PFSK-1 (cell line): ENCODE results near the gene ADAMTS1.

ENCODE experiments used
- FOXP2 ChIP-seq: optimal IDR thresholded peaks from 2 replicates; pipeline ENCODE3; 2011; ENCODE audit warnings: borderline replicate concordance, control low read depth, inconsistent platforms; ENCODE audit not compliant: insufficient read depth; ENCODE audit errors: extremely low read length, extremely low read depth
- POLR2AphosphoS5 ChIP-seq: IDR thresholded peaks from 2 replicates; pipeline ENCODE4 v1.6.1; 2012; ENCODE audit warnings: low read depth, mild to moderate bottlenecking, control low read depth, low read length, moderate library complexity
- SIN3A ChIP-seq: IDR thresholded peaks from 2 replicates; pipeline ENCODE4 v1.6.1; 2012; ENCODE audit warnings: mild to moderate bottlenecking, low read length, moderate library complexity, borderline replicate concordance; ENCODE audit not compliant: insufficient read depth
- TAF1 ChIP-seq: IDR thresholded peaks from 2 replicates; pipeline ENCODE4 v1.6.1; 2012; ENCODE audit warnings: low read length, control low read depth, borderline replicate concordance; ENCODE audit not compliant: insufficient read depth
- TF ChIP-seq, protein P1 (sequence below), 2 experiments: IDR thresholded peaks; 2 replicates each; pipeline versions ENCODE4 v1.6.1 to v1.8.0; 2011 to 2012; ENCODE audit warnings: low read depth in 2 of 2, low read length in 2 of 2, control low read depth in 1 of 2, inconsistent platforms in 1 of 2, mild to moderate bottlenecking in 1 of 2, moderate library complexity in 1 of 2; ENCODE audit not compliant: insufficient read depth in 1 of 2

ADAMTS1 gene

DNA sequence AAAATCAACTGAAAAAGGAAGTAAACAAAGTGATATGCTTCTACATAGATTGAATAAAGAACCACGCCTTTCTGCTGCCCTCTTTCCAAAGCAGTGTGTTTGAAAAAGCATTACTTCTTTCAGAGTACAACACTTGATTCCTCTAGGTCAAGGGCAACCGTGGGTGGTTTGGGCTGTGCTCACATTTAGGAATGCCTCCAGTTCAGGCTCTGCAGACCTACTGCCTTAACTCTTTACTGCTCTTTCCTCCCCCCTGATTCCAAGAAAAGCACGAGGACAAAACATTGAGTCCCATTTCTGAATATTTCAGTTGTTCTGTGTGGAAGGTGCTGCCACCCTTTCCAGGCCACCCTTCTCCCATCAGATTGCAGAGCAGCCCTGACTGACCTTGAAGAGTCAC, 45.2 kb downstream of the ADAMTS1 start:
- TF ChIP-seq, protein P1, sequence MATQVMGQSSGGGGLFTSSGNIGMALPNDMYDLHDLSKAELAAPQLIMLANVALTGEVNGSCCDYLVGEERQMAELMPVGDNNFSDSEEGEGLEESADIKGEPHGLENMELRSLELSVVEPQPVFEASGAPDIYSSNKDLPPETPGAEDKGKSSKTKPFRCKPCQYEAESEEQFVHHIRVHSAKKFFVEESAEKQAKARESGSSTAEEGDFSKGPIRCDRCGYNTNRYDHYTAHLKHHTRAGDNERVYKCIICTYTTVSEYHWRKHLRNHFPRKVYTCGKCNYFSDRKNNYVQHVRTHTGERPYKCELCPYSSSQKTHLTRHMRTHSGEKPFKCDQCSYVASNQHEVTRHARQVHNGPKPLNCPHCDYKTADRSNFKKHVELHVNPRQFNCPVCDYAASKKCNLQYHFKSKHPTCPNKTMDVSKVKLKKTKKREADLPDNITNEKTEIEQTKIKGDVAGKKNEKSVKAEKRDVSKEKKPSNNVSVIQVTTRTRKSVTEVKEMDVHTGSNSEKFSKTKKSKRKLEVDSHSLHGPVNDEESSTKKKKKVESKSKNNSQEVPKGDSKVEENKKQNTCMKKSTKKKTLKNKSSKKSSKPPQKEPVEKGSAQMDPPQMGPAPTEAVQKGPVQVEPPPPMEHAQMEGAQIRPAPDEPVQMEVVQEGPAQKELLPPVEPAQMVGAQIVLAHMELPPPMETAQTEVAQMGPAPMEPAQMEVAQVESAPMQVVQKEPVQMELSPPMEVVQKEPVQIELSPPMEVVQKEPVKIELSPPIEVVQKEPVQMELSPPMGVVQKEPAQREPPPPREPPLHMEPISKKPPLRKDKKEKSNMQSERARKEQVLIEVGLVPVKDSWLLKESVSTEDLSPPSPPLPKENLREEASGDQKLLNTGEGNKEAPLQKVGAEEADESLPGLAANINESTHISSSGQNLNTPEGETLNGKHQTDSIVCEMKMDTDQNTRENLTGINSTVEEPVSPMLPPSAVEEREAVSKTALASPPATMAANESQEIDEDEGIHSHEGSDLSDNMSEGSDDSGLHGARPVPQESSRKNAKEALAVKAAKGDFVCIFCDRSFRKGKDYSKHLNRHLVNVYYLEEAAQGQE (IDR thresholded peaks at IDR 0.05; ENCODE audit: insufficient read depth in 1 of 2, low read depth in 2 of 2, low read length in 2 of 2), result no peak
- TF ChIP-seq FOXP2 (no peak), SIN3A (no peak), TAF1 (no peak), POLR2AphosphoS5 (no peak)

DNA sequence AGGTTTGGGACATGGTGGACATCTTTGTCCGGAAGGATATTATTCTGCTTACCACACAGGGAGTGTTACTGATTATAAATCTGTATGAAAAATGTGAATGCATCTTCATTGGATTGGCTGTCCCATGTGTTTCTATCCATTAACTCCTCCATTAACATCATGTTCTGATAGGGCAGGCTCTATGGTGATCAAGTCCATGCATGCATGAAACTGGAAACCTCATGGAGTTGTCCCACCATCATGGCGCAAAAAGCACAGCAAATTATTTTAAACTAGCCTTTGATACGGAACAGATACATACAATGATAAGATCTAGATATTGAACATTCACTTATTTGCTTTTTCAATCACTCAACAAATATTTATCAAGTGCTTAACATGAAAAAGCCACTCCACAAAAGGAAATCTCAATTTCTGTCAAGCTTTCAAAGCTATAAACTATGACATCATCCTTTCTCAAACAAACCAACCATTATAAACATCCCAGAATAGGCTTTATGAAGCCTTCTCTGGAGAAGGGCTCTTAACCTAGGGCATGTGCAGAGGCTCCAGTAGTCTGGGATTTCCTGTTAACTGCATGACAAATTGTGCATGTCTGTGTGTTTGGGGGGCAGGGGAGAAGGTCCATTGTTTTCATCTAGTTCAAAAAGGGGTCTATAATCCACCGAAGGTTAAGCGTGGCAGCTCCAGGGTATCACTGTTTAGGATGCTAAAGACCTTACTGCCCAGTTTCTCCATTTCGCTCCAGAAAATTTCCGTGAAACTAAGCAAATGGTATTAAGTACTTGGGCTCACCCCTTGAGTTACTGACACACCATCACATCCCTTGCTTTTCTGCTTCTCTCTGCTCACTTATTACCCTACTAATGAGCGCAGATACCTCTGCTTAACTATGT, 46.1 kb downstream of the ADAMTS1 start:
- TF ChIP-seq TAF1 (no peak), POLR2AphosphoS5 (no peak), FOXP2 (no peak), SIN3A (no peak)
- TF ChIP-seq, protein P1 (IDR thresholded peaks at IDR 0.05; ENCODE audit: insufficient read depth in 1 of 2, low read depth in 2 of 2, low read length in 2 of 2), result no peak

DNA sequence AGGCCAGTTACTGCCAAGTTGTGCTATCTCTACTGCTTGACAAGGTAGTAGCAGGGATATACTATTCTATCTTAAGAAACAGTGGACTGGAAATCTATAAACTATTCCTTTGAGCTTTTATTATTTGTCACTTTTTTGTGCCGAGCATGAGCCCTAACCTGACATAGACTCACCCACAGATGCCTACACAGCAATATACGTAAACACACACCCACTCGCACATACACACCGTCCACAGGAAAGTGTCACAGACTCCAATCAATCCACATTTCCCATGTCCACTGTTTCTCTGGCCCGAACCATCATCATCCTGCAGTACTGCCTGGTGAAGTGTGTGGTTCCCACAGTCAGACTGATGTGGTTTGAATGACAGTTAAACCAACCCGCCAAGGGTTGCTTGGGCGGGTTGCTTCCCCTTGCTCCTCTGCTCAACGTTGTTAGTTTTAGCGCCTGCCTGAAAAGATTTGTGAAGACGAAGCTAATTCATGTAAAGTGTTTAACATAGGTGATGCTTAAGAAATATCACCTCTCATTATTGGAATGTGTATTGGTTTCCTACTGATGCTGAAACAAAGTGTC, 47.2 kb downstream of the ADAMTS1 start:
- TF ChIP-seq TAF1, result no peak
- no peak for TF ChIP-seq FOXP2
- no peak for TF ChIP-seq SIN3A
- TF ChIP-seq, protein P1 (IDR thresholded peaks at IDR 0.05; ENCODE audit: insufficient read depth in 1 of 2, low read depth in 2 of 2, low read length in 2 of 2), result no peak
- TF ChIP-seq POLR2AphosphoS5, result no peak

DNA sequence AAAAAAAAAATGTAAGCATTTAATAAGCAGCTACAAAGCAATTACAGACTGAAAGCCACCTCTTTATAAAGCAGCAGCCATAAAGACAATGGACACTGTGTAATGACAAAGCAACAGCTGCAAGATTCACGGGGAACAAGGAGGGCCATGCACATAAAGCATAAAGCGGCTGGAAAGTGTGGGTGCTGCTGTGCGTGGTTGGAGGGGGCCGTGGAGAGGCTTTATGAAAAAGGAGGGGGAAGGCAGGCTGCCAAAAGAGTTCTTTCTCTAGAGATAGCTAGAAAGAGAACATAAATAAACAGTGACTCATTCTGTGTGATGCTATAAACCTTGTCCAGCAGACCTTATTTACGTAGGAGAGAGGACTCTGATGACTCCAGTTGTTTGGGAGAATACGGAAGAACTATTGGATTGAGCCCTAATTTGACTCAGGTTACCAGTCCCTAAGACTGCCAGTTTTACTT, 49.3 kb downstream of the ADAMTS1 start:
- no peak for TF ChIP-seq POLR2AphosphoS5
- no peak for TF ChIP-seq TAF1
- TF ChIP-seq, protein P1 (IDR thresholded peaks at IDR 0.05; ENCODE audit: insufficient read depth in 1 of 2, low read depth in 2 of 2, low read length in 2 of 2), result no peak
- TF ChIP-seq SIN3A, result peak; percentile 34; the same call in 1 of the 2 replicates
- peak; percentile 26 for TF ChIP-seq FOXP2
